ENCODE results near the gene MIR17HG.

Gene MIR17HG

DNA sequence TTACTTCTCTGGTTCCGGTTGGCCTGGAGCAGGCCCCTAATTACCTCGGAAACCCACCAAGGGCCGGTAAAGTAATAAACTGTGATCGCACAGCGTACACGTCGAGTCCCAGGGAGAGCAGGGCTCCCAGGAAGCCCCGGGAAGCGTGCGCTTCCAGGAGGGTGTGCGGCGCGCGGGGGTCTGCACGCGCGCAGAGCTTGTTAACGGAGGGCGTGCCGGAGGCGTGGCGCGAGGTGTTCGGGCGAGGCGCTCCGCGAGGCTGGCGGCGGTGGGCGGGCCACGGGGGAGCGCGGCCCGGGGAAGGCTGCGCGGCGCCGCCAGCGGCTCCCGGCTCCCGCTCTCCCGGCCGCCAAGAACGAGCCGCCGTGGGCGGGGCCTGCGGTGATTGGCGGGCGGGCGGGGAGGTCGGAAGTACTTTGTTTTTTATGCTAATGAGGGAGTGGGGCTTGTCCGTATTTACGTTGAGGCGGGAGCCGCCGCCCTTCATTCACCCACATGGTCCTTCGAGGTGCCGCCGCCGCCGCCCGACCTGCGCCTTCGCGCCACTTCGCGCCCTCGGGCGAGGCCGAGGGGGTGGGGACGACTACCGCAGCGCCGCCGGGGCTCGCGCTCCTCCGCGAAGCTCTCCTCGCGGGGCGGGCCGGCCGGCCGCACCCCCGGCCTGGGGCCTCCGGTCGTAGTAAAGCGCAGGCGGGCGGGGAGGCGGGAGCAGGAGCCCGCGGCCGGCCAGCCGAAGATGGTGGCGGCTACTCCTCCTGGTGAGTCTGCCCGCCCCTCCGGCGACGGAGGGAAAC lies at the start of gene MIR17HG:
Gene MIR17HG (plus strand): TSS at position 486 of the 794 bp plus-strand sequence.
- in situ Hi-C loops (cut with HindIII; ENCODE audit: low sequenced_read_pairs), result no loop called here
- peak; percentile 54 for DNase-seq (ENCODE audit: low read depth)
- peak within 1 kb of the TSS; percentile 60 for H3K4me3 ChIP-seq (ENCODE audit: low read depth, low read length)
- TF ChIP-seq, protein P1, sequence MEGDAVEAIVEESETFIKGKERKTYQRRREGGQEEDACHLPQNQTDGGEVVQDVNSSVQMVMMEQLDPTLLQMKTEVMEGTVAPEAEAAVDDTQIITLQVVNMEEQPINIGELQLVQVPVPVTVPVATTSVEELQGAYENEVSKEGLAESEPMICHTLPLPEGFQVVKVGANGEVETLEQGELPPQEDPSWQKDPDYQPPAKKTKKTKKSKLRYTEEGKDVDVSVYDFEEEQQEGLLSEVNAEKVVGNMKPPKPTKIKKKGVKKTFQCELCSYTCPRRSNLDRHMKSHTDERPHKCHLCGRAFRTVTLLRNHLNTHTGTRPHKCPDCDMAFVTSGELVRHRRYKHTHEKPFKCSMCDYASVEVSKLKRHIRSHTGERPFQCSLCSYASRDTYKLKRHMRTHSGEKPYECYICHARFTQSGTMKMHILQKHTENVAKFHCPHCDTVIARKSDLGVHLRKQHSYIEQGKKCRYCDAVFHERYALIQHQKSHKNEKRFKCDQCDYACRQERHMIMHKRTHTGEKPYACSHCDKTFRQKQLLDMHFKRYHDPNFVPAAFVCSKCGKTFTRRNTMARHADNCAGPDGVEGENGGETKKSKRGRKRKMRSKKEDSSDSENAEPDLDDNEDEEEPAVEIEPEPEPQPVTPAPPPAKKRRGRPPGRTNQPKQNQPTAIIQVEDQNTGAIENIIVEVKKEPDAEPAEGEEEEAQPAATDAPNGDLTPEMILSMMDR (IDR thresholded peaks at IDR 0.05; ENCODE audit: low read depth, low read length, missing control alignments), result no peak

DNA sequence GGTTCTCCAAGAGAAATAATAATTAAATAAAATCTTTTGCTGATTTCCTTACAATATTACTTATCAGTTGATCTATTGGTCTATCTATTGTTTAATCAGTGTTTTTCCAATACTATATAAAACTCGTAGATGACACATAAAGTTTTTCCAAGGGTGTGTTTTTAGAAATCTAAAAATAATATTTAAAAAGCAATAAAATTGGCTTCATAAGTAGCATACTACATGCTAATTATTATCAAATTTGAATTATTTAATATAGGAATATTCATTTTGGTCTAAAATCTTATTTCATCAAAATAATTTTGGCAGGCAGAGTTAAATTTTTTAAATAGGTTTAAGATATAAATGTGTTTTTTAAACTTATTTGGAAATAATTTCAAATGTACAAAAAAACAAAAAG lies 49.4 kb upstream of the MIR17HG start:
- in situ Hi-C loops (cut with HindIII; ENCODE audit: low sequenced_read_pairs), result no loop called here
- TF ChIP-seq, protein P1 (IDR thresholded peaks at IDR 0.05; ENCODE audit: low read depth, low read length, missing control alignments), result no peak
- no peak for DNase-seq (ENCODE audit: low read depth)
- H3K4me3 ChIP-seq (ENCODE audit: low read depth, low read length), result no peak overlapping the region

DNA sequence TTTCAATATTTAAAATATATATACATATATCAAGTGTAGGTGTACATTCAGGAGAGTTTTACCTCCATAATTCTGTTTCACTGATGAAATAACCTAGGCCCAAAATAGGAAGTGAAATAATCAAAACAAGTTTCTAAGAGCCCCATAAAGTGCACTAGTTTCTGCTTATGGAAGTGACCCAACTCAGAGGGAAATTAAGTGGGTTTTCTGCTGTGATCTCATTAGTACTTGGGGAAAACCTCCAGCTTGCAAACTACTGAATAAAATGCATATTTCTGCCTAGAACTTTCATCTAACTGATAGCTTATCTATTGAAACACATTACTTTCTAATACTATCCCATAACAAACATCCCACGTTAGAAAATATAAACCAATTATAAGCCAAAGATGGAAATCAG lies 45.4 kb upstream of the MIR17HG start:
- TF ChIP-seq, protein P1 (IDR thresholded peaks at IDR 0.05; ENCODE audit: low read depth, low read length, missing control alignments), result no peak
- no peak for DNase-seq (ENCODE audit: low read depth)
- in situ Hi-C loops (cut with HindIII; ENCODE audit: low sequenced_read_pairs), result no loop called here
- no peak overlapping the region for H3K4me3 ChIP-seq (ENCODE audit: low read depth, low read length)

DNA sequence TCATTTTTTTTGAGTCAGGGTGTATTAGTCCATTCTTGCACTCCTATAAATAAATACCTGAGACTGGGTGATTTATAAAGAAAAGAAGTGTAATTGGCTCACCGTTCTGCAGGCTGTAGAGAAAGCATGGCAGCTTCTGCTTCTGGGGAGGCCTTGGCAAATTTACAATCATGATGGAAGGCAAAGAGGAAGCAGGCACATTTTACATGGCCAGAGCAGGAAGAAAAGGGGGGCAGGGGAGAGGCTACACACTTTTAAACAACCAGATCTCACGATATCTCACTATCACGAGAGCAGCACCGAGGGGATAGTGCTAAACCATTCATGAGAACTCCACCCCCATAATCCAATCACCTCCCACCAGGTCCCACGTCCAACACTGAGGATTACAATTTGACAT lies 44.5 kb upstream of the MIR17HG start:
- in situ Hi-C loops (cut with HindIII; ENCODE audit: low sequenced_read_pairs), result no loop called here
- DNase-seq (ENCODE audit: low read depth), result no peak
- TF ChIP-seq, protein P1 (IDR thresholded peaks at IDR 0.05; ENCODE audit: low read depth, low read length, missing control alignments), result no peak

DNA sequence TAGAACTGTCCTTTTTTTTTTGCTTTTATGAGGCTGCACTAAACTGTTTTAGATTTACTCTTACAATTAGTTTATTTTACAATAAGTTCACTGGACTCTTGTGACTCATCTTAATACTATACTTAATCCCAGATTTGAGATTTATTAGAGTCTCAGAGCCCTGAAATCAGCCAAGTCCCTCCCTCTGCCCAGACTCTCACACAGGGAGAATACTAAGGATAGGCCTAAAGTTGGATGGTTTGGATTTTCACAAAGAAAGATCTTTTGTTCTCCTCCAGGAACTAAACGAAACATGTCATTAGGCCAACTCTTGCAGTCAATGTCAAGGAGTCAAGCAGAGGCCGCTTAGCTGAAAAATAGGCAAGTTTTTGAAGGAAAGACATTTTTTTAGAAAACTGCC lies 42.7 kb upstream of the MIR17HG start:
- no peak overlapping the region for H3K4me3 ChIP-seq (ENCODE audit: low read depth, low read length)
- in situ Hi-C loops (cut with HindIII; ENCODE audit: low sequenced_read_pairs), result no loop called here
- TF ChIP-seq, protein P1 (IDR thresholded peaks at IDR 0.05; ENCODE audit: low read depth, low read length, missing control alignments), result no peak
- no peak for DNase-seq (ENCODE audit: low read depth)

More for the DNA sequence above, 44.5 kb upstream of the MIR17HG start:
- H3K4me3 ChIP-seq (ENCODE audit: low read depth, low read length), result no peak overlapping the region

DNA sequence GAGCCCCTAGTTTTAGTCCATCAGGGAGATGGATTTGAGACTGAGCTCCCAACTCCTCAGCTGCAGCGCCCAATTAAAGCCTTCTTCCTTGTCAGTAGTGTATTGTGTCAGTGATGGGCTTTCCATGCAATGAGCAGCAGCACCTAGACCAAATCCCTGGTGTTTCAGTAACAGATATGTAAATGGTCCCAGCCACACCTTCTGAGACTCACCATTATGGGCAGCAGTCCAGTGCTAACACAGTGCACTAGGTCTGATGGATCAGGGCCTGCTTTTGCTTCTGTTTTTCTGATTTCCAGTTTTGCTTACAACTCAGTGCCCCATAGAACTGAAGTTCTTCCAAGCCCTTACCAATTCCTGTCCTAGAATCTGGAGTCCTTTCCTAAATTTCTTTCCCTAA lies 41.8 kb upstream of the MIR17HG start:
- H3K4me3 ChIP-seq (ENCODE audit: low read depth, low read length), result no peak overlapping the region
- TF ChIP-seq, protein P1 (IDR thresholded peaks at IDR 0.05; ENCODE audit: low read depth, low read length, missing control alignments), result no peak
- DNase-seq (ENCODE audit: low read depth), result no peak
- in situ Hi-C loops (cut with HindIII; ENCODE audit: low sequenced_read_pairs), result no loop called here

All from astrocyte of the cerebellum (primary cell).